NK-92 (cell line): Measurements from ENCODE around the gene TBL3.
"Not testable (repeated sequence)": the region's sequence is repeated elsewhere in the genome, so short reads cannot be mapped to it uniquely, and the experiment has no call there.

Source experiments
- DNase-seq: peaks from one replicate; lab custom pipeline; 2025; ENCODE audit not compliant: unreplicated experiment; lab: John Stamatoyannopoulos, UW

TBL3 gene

DNA sequence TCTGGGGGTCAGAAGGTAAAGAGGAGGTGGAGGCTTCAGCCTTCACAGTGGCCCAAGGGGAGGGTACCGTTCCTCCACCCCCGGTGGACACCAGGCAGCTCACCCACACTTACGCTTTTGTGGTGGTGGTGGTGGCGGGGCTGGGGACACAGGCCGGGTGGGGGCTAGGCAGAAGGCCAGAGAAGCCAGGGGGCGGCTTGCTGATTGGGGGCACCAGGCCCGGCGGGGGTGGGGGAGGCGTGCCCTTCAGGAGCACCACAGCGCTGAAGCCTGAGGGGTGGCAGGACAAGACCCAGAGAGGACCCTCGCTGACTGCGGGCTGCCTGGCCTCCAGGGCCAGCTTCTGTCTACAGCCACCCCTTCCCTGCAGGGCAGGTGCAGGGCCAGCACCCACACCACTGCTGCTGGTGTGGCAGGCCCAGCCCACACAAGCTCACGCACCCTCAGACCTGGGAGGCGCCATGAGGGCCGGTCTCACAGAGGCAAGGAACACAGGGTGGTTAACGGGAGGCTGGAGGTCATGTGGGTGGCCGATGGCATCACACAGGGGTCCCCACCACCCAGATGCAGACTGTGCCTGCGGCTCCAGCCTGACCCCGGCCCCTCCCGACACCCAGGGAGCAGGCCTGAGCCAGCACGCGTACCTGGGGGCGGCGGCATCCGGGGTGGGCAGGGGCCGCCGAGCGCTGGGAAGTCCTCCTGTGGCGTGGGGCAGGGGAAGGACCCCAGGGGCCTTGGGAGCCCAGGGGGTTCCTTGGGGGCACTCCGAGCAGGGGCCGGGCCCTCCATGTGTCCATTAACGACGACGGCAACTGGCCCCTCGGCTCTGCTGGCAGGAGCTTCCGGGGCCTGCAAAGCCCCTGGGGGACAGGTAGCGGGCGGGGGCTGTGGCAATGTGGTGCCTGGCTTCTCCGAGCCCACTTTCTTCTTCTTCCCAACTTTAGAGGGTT lies 27.3 kb downstream of the TBL3 start:
- no peak for DNase-seq

DNA sequence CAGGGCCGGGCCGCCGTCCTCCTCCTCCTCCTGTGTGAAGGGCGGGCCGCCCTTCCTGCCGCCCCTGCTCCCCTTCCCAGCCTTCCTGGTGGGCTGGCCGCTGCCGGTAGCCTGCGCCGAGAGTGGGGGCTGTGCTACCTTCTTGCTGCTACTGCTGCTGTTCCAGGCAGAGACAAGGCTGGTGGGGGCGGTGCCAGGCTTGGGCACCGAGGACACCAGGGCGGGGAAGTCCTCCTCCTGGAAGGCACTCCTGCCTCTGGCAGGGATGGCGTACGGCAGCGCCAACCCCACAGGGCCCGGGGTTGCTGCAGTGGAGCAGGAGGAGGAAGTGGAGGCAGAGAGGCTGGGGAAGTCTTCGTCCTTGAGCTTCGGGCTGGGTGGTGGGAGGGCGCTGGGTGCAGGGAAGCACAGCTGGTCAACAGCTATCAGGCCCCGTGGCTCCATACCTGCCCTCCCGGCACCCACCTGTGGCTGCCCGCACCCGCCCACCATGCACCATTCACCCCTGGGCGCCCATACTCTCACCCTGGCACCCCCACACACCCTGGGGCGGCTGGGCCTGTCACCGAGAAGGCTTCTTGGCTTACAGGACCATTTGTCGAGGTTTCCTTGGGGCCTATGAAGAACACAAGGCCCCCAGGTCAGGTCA lies 28.1 kb downstream of the TBL3 start:
- no peak for DNase-seq

- DNase-seq: no peak
These were observed 29.2 kb downstream of the TBL3 start for GRCh38 chr16:2001035-2001434.

DNA sequence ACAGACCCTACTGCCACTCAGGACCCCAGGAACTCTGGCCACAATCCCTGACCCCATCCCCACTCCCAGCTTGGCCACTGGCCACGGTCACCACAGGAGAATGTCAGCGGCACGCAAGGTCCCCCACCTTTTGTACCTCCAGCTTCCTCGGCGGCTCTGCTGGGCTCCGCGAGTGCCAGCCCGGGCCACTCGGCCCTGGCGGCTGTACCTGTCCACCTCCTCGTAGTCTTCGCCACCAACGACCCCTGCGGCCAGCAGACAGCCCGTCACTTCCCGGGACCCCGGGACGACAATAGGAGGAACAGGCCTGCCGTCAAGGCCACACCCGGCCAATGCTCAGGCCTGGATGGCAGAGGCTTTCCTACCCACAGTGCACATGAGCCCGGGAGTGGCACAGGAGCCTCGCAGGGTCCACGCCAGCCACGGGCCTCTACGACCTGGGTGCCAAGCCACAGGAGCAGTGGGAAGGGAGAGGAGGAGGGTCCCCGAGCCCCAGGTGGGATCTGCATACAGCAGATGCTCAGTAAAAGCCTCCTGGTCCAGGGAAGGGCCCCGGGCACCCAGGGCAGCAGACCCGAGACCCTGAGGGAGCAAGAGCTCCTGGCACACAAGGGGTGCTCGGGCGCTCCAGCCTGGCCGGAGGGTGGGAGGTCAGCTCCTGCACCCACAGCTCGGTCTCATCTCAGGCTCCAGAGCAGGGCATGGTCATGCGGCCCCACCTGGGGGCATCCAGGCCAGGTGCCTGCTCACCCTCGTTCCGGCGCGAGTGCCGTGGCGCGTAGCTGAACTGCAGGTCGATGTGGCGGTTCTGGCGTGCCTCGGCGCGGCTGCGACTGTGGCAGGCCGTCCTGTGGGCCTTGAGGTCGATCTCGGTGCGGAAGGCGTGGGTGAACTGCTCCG lies 29.9 kb downstream of the TBL3 start:
- no peak for DNase-seq

- DNase-seq: no peak
These were observed 30.8 kb downstream of the TBL3 start for GRCh38 chr16:2002406-2003230.

- DNase-seq: no peak
These were observed 31.5 kb downstream of the TBL3 start for GRCh38 chr16:2003231-2003826.

GRCh38 chr16:2003827-2004641 lies 32.2 kb downstream of the TBL3 start:
- no peak for DNase-seq

- DNase-seq: no peak
These were observed 33.1 kb downstream of the TBL3 start for GRCh38 chr16:2004795-2005517.

DNA sequence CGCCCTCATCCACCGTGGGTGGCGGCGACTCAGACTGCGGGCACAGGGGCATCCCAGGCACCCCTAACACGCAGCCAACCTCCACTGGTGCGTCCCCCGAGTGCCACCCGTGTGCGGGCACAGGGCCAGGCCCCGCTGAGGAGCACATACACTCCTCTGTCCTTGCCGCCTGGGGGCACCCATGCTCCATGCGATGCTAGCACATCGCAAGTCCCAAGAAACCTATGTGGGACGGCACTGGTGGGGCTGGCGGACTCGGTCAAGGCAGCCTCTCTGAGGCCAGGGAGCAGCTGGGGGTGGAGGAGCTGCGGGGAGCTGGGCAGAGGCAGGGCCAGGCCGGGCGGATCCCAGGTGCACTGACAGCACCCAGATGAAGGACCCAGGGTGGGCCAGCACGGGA lies 33.8 kb downstream of the TBL3 start:
- no peak for DNase-seq

DNA sequence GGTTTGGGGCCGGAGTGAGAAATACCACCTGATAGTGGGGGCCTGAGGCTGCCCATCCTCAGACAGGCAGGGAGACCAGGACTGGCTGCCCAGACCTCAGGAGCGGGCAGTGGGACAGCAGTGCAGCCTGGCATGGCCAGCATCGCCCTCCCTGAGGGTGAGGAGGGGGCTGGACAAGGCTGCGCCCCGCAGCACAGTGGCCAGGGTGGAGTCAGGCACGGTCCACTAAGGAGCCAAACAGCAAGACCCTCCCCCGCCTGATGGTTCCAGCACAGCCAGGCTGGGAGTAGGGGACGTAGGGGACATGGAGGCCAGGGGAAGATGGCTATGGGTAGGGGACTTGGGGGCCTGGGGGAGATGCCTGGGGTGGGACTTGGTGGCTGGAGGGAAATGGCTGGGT lies 34.5 kb downstream of the TBL3 start:
- DNase-seq: no peak

DNA sequence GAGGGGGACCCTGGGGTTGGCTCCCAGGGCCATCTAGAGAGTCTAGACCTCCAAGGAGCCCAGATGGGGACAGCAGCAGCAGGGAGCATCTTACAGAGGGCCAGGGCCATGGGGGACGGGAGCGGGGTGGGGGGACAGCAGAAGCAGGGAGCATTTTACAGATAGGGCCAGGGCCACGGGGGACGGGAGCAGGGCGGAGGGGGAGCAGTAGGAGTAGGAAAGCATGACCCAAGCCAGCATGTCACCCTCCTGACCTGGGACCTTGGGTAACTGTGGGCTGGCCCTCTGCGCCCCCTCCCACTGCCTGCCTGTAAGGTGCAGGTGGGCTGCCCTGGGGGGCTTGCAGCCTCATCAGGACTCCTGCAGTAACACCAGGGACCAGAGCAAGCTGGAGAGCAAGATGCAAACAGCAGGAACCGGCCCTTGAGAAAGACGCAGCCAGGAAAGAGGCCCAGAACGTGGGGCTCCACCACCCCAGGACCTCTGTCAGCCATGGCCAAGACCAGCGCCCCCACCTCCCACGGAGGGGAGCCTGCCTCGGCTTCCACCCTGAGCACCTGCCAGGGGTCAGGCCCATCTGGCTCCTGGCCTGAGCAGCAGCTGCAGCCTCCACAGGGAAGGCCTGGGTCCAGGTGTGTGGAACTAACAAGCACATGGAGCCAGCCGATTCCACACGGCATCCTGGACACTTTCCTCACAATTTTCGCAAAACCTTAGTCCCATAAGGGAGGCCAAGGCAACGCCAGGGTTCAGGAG lies 35.4 kb downstream of the TBL3 start:
- DNase-seq: no peak

GRCh38 chr16:2008009-2008526 lies 36.2 kb downstream of the TBL3 start:
- DNase-seq: no peak

DNA sequence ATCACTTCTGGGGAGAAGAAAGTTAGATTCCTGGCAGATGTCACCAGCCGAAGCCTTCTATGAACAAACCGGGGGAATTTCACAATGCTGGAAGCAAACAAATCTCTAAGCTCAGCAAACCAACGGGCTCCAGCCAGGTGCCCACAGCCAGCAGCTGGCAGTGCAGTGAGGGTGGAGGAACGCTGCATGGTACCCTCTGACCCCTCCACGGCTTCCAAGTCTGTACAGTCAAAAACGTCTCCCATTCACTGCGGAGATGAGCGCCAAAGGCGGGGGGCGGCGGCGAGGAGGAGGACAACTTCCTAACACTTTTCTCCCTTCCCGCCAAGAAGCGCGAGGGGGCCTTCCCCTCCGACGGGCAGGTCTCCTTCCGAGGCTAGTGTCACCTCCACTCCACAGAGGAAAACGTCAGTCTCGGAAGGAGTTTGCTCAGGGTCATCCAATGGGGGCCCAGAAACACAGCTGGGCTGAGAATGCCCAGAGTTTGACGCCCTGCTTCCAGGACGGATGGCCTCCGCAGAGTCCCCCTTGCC lies 36.8 kb downstream of the TBL3 start:
- no peak for DNase-seq

- DNase-seq: no peak
These were observed 37.4 kb downstream of the TBL3 start for GRCh38 chr16:2009164-2009711.

GRCh38 chr16:2009791-2010510 lies 38.1 kb downstream of the TBL3 start, which contains the start of gene ZNF598:
Gene ZNF598 (minus strand): TSS chr16:2009821.
- DNase-seq: no peak

- DNase-seq: not testable (repeated sequence)
These were observed 39.9 kb downstream of the TBL3 start for GRCh38 chr16:2011726-2012125.
